ENCODE measurements around the gene HDDC2.

The HDDC2 gene

DNA sequence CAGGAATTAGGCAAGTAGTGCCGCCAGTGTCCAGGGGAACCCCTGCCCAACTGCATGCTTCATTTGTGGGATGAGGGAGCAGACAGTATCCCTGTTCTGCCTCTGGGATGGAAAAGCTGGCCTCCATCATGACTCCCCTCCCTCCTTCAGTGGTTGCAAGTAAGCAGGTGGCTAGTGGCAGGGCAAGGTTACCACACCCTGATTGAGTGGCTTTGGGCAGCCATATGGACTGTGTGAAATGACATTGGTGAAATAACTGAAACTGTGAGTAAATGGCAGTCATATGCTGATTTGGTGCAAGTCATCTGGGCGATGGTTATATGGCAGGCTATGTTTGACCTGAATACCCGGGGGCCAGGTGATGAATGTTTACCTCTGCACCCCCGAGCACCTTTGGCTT, 33.0 kb downstream of the HDDC2 start:
- DNase-seq = no peak

DNA sequence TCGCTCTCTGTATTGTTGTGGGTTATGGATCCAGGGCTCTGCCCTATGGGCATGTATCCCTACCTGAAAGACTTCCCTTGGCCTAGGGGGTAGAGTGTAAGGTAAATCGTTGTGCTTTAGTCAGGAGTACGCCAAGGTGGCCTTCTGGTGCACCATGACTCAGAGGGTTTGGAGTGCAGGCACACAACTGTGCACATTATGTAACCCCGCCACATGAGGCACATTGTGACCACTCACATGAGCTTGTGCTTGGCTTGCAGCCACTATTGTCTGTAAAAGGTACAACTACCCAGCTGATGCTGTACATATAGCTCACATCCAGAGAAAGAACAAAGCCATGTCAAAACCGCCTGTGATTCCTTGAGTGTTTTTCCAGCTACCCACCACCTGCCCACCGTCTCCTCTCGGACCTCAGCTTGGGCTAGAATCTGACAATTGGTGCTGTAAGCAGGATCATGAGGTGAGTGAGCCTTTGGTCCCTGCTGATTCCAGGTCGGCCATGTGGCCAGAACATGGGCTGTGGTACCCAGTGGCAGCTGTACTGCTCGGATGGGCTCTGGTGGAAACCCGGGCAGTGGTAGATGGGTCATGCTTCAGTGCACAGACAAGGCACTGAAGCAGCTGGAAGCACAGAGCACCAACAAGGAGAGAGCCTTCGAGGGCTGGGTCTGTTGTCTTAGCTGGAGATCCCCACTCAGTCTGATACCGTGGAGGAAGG, 33.8 kb downstream of the HDDC2 start:
- DNase-seq = no peak

DNA sequence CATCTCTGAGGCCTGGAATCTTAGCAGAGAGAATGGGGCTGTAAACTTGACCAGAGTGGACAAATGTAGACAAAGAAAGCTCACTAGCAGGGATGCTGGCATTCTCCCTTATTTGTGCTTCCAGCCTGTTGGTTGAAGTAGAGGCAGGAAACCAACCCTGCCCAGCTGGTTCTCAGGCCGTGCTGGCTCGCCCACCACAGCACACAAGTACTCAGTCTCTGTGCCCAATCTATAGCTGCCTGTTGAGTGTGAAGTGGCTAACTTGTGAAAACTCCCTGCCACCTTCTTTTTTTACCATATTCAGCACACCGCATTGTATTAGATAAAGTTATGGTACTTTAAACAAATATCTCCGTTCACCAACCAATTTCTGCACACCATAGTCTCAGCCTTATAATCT, 37.3 kb downstream of the HDDC2 start:
- DNase-seq = no peak

DNA sequence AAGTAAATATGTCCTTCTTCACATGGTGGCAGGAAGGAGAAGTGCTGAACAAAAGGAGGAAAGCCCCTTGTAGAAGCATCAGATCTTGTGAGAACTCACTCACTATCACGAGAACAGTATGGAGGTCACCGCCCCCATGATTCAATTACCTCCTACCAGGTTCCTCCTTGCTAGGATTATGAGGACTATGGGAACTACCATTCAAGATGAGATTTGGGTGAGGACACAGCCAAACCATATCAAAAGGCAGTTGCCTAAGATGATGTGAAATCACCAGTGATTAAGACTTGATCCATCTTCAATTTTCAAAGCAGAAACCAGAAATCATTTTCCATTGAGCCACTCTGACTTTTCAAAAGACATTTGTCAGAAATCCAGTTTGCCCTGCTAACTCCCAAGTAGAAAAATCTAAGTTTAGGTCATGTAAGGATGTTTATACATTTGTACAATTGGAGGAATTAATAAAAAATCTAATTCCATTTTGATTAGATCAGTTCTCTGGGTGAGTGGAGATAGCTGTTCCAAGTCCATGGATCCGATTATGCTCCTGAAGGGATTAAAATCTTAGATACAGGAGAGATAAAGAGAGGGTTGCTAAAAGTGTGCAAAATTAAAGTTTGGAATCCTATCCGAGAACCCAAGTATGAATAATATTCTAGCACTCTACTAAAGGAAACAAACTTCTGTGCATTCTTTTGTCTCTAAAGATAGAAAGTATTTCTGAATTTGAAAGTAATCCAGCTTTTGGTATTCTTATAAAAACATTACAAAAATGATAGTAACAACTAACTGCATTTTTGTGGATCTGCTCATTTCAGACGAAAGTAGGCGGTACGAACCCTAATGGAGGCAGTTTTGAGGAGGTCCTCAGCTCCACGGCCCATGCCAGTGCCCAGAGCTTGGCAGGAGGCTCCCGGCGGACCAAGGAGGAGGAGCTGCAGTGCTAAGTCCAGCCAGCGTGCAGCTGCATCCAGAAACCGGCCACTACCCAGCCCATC, 39.5 kb downstream of the HDDC2 start:
- DNase-seq = no peak

DNA sequence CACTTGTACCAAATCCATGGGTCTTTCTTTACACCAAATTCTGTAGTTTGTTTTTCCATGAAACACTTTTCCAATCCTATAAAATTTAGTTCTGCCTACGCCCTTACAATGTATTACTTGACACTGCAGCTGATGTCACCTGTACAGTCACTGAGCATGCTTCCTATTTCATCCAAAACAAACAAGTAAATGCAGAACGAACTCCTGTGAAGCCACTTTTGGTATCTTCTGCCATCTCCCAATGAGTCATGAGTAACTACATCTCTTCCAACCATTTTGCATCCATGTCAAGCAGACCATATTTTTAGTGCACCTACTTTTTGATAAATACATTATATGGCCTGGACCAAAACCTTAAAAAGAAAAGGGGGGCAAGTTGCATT, 42.4 kb downstream of the HDDC2 start:
- DNase-seq = no peak

DNA sequence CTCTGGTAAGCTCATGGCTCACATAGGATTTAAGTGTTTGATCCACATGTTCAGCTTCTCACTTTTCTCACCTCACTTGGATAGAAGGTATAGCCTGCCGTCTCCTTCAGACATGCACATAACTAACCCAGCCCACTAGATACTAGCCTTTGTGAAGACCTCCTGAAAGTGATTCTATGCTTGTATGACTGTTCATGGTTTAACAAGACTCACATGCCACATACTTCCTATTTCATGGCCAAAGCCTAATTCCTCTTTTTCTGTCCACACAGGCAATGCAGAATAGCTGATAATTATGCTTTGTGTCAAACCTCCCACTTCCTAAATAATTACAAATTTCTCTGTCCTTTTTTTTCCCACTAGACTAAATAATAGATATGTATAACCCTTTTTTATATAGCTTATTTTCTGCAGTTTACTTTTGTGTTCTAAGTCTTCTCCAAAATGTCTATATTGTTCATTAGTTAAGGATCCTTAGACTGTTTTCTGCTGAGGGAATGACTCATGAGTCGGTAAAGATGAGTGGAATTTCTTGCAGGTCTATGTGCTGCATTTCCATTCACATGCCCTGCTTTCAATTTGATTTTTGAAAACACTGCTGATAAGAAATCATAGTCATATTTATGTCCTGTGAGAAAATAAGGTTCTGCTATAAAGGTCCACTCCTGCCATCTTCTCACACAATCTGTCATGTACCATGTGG, 43.0 kb downstream of the HDDC2 start:
- DNase-seq = no peak

DNA sequence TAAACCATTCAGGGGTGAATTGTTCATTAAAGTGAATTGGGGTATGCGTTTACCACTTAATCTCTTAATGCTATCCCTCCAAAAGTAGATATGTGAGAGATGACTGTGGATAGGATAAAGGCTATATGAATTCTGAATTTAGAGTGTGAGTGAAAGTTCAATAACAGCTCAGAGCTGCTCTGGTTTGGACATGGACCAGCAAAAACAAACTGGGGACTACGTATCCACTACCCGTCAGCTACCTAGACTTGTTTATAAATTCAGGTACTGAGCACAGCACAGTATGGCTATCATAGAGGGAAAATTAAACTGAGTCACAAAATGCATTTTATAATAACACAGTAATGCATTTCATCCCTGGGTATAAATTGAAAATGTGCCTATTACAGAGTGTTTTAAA, 44.4 kb downstream of the HDDC2 start:
- DNase-seq = no peak

DNA sequence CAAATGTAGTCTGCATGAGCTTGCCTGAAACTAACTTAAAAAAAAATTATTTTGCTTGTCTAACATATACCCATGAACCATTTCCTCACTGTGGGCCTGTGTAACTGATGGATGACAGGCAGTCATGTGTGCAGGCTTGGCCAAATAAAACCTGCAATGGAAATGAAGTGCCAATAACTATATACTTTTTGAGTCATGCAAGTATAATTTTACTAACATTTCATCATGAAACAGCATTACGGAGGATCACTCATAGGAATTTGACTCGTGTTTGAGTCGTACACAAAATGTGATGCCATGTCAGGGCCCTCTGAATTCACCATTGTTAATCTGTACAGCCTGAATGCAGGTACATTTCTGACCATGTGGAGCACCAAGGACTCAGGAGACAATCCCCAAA, 46.6 kb downstream of the HDDC2 start:
- no peak for DNase-seq

DNA sequence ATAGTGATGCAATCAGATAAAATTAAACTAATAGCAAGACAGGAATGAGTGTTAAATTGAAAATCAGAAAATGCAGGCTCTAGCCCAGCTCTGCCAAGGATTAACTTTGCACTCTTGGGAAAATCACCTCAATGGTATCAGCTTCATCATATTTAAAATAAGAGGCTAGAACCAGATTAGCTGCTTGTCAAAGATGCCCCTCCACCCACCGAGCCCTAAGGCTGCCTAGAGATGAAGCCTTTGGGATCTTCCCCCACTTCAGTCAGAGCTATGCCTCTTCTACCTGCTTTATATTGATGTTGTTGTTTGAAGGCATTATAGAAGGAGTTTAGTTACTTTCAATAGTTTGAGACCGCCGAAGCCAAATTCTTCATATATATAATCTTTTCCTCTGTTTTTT, 47.4 kb downstream of the HDDC2 start:
- DNase-seq = no peak

DNA sequence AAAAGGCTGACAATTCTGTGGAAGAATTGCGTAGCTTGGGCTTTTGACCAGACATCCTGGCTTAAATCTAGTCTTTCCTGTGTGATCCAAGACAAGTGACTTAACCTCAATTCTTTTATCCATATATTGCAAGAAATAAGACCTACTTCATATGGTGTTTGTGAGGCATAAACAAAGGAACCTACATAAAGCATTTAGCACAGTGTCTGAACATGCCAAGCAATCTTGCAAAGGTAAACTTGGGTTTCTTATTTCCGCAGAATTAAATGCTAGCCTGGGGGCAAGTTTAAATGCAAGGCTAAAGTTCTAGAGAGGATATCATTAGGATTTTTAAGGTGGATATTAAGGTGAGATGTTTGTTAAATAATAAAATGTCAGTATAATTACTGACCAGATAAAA, 47.9 kb downstream of the HDDC2 start:
- DNase-seq = no peak

DNA sequence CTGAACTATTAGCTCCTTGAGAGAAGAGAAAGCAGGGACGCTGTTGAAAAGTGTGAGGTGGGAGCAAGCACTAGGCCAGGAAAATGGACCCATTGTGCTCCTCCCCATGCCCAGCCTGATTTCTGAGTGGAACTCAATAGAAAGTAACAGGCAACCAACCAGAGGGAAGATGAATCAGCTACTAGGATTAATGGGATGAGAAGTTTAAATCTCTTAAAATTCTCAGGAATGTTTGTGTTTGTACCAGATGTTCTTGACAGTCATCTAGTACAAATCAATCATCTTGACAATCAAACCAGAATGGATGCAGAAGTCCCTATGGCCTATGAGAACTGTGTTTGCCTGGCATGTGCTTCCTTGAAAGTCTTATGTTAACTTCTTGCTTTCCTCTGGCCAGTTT, 48.9 kb downstream of the HDDC2 start:
- no peak for DNase-seq

DNA sequence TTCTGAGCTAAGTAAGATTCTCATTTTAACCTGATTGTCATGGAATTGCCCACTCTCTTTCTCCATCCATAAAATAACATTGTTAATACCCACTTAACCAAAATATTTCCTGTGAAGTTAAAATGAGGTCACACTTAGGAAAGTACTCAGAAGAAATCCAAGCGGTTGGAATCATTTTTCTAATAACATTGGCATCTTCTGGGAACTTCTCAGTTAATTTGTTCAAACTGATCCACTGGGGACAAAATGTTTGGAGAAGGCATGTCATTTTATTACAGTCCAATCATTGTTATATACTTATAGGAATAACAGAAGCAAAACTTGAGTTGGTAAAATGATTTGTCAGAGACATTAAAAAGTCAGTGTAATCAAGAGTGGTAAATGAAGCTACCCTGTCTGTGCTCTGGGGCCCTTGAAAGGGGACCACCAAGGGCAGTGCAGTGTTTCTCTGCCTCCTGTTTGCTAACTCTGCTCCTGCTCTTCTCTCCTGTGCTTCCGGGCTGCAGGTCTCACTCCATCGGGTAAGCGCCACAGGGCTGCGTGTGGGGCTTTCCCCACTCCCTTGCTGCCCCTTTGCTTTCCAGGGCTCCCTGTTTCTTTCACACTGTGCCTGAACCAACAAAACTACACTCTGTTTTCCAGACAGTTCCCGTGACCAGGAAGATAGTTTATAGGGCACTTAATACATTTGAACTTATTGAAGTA, 50.1 kb downstream of the HDDC2 start:
- DNase-seq = no peak

DNA sequence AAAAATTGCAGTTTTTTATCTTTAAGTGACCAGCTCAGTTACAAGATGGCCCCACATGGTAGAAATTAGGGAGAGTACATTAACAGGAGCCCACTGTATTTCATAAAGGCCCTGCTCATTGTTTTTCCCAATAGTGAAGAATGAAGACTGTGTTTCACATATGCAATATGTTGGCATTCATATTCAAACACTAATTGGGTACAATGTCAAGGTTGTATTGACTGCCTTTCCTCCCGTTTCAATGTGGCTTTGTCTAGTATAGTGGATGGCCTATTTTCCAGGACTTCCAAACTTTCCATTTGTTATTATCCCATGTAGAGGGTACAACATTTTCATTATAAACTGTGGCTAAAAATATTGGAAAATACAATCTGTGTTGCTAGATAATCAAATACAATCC, 51.3 kb downstream of the HDDC2 start:
- no peak for DNase-seq

DNA sequence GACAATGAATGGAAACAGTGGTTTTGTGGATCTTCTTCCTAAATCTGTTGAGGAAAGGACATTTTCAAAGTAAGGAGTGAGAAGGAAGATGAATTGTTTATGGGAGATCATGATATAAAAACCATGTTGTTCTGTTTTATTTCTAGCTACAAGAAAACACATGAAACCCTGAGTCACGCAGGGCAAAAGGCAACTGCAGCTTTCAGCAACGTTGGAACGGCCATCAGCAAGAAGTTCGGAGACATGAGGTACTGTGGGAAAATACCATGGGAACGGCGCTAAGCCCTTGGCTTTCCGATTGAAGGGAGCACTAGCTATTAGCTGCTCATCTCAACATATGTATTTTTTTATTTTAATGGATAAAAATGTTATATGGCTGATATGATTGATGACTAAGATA, 53.6 kb downstream of the HDDC2 start:
- DNase-seq = no peak

DNA sequence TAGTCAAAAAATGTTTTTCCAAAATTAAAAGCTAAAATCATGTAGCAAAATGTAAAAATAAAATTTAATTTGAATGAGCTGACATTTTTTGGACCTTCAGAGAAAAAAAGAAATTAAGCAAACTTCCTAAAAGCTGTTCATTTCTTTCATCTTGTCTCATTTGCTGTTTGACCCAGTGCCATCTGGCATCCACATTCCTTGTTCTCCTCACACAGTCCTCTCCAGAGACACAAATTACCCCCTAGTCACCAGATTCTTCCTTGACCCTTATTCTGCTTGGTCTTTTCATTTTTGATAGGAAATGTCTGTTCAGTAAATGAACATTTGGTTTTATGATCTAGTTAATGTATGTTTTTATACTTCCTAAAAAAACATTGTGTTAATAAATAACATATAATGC, 55.2 kb downstream of the HDDC2 start:
- DNase-seq = no peak

DNA sequence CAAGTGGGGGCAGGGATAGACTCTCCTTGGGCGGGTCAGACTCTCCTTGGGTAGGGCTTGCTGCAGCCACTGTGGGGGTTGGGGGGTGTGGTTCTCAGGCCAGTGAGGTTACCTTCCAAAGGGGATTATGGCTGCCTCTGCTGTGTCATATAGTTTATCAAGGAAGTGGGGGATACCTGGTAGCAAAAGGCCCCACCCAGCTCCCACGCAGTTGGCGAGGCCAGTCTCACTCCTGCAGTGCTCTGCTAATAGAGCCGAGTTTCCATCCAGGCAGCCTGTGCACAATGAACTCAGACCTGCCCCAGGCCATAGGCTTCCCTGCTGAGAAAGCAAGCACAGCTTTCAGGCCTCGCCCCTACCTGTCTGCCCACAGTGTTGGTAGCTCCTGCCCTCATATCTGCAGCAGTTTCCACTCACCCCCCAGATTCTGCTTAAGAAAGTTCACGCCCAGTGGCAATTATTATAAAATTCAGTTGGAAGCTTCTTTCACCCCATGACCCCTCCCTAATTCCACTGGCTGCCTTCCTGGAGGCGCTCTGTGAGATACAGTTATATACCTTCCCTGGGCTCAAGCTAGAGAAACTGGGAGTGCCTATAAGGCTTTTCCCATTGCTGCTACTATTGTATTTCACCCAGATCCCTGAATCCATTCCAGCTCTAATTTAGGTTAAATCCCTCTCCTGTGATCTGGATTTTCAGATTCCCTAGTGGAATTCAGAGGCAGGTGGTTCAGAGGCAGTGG, 56.1 kb downstream of the HDDC2 start:
- no peak for DNase-seq

DNA sequence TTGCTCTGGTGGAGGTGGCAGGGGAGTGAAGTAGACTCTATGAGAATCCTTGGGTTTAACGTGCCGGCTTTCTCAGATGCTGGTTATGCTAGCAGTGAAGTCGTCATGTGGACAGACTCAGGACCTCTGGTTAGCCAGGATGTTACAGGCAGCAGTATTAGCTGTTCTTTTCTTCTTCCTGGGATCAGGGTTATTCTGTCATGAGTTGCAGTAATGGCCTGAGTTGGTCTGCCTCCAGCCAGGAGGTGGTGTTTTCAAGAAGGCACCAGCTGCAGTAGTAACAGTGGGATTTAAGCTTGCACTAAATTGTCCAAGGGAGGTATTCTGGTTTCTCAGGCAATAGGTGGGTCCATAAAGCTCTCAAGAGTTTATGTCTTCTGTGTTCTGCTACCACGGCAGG, 56.7 kb downstream of the HDDC2 start:
- DNase-seq = no peak

DNA sequence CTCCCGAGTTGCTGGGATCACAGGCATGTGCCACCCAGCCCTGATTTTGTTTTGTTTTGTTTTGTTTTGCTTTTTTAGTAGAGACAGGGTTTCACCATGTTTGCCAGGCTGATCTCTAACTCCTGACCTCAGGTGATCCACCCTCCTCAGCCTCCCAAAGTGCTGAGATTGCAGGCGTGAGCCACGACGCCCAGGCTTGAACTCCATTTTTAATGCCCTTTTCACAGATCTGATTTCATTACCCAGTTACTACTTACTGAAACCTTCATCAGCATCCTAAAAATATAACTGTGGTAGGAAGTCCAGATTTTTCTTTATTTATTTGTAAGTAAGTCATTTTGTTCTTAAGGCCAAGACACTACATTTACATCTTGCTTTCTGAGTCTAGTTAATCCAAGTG, 64.0 kb downstream of the HDDC2 start:
- DNase-seq = no peak

DNA sequence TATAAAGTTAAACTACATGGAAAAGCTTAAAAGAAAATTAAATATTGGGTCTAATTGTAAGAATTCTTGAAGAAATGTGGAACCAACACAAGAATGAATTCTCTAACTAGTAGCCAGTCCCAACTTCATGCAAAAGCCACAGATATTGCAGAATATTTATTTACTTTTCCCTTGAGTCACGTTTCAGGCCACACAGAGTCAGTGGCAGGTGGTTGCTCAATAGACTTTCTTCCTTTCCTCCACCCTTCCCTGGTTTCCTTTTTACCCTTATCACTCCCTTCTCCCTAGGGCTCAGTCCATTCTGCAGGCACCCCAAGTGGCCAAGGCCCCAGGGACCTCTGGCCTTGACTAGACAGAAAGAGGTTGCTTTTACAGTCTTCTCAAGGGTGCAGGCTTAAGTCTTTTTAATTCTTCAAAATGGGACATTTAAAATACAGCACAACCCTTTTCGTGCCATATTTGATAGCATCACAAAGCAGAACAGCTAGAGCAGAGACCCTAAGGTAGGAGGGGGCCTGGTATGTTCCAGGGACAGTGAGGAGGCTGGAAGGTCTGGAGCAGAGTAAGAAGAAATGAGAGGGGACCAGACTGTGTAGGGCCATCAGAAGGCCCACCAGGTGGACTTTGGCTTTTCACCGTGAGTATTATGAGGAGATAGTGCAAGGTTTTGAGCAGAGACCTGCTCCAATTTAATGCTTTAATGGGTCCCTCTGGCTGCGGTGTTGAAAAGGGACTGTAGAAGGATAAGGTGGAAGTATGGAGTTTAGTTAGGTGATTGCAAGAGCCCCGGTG, 65.0 kb downstream of the HDDC2 start:
- DNase-seq = no peak

DNA sequence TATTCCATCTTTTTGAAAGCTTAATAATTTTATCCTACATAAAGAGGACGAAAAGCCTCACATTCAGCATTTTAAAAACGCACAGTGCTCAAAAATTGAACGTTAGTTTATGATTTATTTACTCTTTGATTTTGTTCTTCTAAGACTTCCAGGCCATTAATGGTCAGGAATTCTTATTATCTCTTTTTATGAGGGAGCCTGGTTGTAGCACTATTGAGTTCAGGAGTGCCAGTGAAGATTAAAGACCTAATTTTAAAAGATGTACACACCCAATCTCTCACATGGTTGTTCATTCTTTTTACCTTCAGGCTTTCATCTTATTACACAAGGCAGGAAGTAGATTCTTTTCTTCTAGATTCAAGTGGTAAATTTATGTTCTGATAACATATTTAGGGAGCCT, 68.6 kb downstream of the HDDC2 start:
- DNase-seq = no peak

DNA sequence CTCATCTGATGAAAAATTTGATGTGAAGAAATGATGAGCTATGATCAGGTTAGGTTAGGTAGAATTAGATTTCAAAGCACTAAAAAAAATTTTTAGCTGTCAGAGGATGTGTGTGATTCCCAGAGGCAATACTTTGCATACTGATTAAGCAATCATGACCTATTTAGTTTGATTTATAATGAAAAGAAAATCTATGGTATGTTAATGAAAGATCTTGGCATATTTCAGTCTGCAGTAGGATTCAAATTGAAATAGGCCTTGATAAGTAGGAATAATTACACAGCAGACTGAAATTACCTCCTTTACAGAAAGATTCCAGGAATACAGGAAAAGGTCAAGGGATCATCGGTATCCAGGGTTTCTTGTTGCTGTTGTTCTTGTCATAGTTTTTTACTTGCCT, 69.3 kb downstream of the HDDC2 start:
- DNase-seq = no peak

Data from CD4-positive, alpha-beta T cell treated with Interleukin-1 beta for 1 hour (primary cell).